HG03521 (cell line): ENCODE results near the gene CEBPE.

ENCODE experiments used
- ATAC-seq: cut with Tn5 transposase; IDR thresholded peaks from one replicate; pipeline ENCODE4 v1.9.1; 2021; ENCODE audit warnings: mild to moderate bottlenecking, moderate library complexity; ENCODE audit not compliant: unreplicated experiment

Gene CEBPE

DNA sequence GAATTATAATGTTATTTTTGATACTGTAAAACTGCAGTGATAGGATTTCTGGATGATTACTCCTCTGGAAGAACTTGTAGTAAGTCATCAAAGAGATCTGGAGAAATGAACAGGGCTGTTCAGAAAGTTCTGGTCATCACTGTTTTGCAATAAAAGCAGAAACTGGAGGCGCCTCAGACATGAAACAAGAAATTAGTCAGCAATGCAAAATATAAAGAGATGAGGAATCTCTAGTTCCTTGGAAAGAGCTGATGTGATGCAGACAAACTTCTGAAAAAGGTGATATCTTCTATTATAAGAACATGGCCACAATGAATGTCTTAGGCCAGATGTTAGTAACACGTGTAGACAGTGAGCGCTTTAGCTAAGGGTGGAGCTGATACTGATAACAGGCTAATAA is 33.6 kb downstream of the CEBPE start:
- no peak for ATAC-seq

- ATAC-seq: no peak
Observed at GRCh38 chr14:23080474-23080873, 38.6 kb downstream of the CEBPE start.

DNA sequence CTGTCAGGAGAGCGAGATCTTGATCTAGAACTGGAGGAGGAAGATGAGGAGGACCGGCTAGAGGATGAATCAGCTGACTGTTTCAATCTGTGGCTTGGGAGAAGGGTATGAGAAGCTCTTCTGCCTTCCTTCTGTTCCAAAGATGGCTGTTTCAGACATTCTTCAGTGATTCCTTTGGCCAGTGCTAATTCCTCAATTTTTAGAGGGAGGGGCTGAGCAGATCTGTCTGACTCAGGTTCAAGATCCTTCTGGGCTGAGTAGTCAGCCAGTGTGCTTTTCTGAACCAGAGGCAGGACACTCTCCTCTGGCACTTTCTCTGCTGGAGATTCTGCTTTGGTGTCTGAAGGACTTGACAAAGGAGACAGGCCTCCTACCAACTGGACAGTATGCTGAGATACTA is 39.3 kb downstream of the CEBPE start:
- ATAC-seq: no peak

GRCh38 chr14:23078692-23079116 is 40.4 kb downstream of the CEBPE start:
- no peak for ATAC-seq

DNA sequence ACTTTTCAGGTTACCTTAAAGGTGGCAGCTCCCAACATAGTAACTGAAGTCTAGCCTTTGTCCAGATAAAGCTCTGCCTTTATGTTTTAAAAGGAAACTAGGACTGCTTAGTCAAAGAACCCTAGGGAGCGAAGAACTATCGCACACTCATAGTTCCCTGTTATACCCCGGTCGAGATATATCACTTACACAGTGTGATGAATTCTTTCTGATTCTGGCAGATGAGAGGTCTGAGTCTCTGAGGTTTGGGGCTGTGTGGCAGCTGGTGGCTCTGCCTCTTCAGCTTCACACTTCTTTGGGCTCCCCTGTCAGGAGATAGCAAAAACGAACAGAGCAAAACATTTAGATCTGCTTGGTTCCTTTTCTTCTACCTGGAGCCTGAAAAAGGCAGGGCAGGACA is 41.1 kb downstream of the CEBPE start:
- ATAC-seq: no peak

DNA sequence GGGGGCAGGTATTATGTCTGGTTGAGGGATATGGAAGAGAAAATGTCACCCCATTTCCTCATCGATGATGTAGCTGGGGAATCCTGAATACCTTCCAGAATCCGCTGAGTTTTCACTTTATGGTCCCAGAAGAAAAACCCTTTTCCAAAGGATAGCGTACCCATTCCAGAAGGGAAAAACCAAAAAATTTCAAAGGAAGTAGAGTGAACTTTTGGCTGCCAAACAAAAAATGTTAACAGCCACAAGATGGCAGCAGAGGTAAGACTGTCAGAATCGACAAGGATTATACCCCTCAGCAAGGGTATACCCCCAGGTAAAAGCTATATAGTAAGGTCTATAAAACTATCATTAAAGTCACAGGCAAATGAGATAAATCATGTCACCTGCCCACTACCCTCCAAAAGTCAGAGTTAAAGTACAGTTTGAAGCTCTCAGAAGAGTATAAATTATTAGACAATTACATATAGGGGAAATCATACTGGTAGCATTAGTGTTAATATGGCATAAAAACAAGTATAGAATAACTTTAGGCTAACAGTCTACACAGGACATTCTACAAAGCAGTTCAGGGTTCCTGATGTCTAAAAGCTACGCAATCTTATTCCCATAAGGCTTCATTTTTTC is 42.2 kb downstream of the CEBPE start:
- no peak for ATAC-seq

- no peak for ATAC-seq
Observed at GRCh38 chr14:23074906-23075305, 44.1 kb downstream of the CEBPE start.

DNA sequence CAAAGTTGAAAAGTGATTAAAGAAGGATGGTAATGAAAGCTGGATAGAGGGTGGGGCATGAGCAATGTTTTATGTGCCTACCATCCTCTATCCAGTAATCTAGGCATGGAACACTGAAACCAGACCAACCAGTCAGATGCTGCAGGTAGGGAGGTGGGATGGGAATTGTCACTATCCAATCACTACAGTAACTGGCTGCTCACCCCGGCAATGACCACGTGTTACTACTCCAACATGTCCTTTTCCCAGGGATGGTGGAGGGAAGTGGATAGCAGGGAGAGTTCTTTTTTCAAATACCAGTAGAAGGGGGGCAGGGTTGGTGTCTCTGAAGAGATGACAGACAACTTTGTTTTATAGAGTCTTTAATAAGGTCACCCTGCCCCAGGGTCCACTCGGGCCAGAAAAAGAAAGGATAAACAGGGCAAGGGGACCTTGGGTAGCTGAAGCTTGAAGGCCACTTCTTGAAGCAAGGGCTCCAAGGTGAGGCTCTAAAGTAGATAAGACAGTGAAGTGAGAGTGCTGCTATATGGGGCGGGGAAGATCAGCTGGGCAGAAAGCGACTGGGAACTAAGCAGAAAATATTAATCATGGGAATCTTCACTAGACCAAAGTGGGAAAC is 47.0 kb downstream of the CEBPE start:
- no peak for ATAC-seq

GRCh38 chr14:23071244-23071920 is 47.7 kb downstream of the CEBPE start:
- ATAC-seq: peak; percentile 79

- no peak for ATAC-seq
Observed at GRCh38 chr14:23070262-23071129, 48.6 kb downstream of the CEBPE start.

GRCh38 chr14:23069413-23069806 is 49.6 kb downstream of the CEBPE start:
- no peak for ATAC-seq

DNA sequence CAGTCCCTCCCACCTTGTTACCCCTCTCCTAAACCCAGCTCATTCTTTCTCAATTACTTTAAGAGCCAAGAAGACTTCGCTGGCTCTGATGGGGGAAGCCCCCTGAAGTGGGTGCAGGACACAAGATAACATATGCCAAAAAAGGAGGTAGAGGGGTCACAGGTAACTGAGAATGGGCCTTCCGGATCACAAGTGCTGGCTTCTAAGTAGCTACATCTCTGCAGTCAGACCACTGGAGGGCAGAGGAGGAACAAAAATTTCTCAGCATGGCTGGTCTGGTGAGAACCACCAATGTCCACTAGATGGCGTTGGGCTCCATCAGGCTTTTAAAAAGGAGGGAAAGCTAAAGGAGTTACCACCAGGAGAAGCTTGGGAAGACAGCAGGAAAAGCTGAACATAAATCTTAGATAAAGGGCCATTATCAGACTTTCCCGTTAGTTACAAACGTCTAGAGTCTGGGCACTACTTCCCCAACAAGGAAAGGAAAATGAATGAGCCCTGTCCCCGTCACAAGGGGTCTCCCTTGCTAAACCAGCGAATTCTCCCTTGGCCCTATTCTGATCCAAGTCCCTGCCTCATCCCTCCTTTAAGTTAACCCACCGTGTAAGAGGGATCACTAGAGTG is 50.2 kb downstream of the CEBPE start:
- peak; percentile 62 for ATAC-seq

DNA sequence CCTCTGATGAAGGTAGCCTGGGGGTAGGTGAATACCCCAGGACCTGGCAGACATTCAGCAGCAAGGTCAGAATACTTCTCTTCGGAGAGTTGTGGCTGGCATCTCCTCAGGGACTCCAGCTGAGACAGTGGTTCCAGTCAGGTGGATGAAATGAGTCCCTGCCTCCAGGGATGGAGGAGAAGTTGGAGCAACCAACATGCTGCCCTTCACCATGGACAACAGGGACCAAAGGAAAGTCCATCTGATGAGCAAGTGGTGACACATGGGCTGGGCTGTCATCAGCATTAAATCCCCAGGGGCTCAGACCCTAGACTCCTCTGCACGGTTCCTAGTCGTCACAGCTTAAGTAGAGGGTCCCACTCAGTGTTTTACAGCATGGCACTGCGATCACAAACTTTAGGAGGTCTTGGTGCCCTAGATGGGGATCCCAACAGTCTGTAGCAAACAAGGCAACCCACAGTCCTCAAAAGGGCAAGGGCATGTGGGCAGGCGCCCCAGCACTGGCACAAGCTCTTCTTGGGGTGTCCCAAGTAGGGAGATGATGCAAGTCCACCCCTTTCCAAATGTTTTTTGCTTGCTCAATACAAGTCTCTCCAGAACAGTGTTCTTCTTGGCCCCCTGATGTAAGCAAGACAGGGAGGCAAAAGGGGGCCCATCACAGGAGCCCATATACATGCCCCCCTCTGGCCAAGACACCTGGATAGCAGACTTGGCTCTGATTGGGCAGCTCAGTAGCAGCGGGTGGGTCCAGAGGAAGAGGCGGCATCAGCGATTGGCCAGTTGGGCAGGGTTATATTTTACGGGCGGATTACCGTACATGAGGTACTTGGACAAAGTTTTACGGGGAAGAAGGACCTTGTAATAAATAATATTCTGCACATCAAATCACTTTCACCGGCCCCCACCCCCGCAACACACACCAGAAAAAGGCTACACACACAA is 50.9 kb downstream of the CEBPE start:
- no peak for ATAC-seq
